Measurements from ENCODE around the gene MICU1. TPM values are rescaled to one million over a fixed set of nuclear protein-coding genes. Genes with fewer than 3 reads are reported as not detected.
"Not testable (repeated sequence)": the region's sequence is repeated elsewhere in the genome, so short reads cannot be mapped to it uniquely, and the experiment has no call there.

MICU1 gene
- total and polyA plus RNA-seq, 3 donors from 2014 or later: 34.7 to 42.7 (median 38.9) TPM

- Histone ChIP-seq H3K4me1 (no peaks in the 10 kb centered on the region), H3K9me3 (no peaks in the 10 kb centered on the region), H3K4me3 (no peak overlapping the region), H3K27me3 (no peaks in the 10 kb centered on the region), H3K27ac (no peak overlapping the region), H3K36me3 (ENCODE audit: low read depth, missing control alignments) (no peaks in the 10 kb centered on the region)
- TF ChIP-seq POLR2A (IDR thresholded peaks at IDR 0.05) (no peak), CTCF (IDR thresholded peaks at IDR 0.05) (no peak)
- intact Hi-C loops (cut with DNase I; ENCODE audit: low total_unique reads): no loop called here
- no peak for DNase-seq
- WGBS, 2 donors: 86 to 87% methylated on average over 1 of the region's 1 CpG
These were observed 236.9 kb downstream of the MICU1 start for GRCh38 chr10:72389014-72389413.

- DNase-seq: no peak
- H3K4me3 ChIP-seq: no peak overlapping the region
- H3K9me3 ChIP-seq: no peaks in the 10 kb centered on the region
- no peak for TF ChIP-seq CTCF (IDR thresholded peaks at IDR 0.05)
- no peak for TF ChIP-seq POLR2A (IDR thresholded peaks at IDR 0.05)
- intact Hi-C loops (cut with DNase I; ENCODE audit: low total_unique reads): no loop called here
- no peaks in the 10 kb centered on the region for H3K4me1 ChIP-seq
- H3K36me3 ChIP-seq (ENCODE audit: low read depth, missing control alignments): no peaks in the 10 kb centered on the region
- H3K27ac ChIP-seq: no peak overlapping the region
- 93 to 95% methylated on average over 5 of the region's 5 CpGs for WGBS, 2 donors
- no peaks in the 10 kb centered on the region for H3K27me3 ChIP-seq
These were observed 237.8 kb downstream of the MICU1 start for GRCh38 chr10:72388062-72388461.

GRCh38 chr10:72386916-72387586 is 238.8 kb downstream of the MICU1 start:
- TF ChIP-seq POLR2A (IDR thresholded peaks at IDR 0.05) (no peak), CTCF (IDR thresholded peaks at IDR 0.05) (no peak)
- no peaks in the 10 kb centered on the region for H3K4me1 ChIP-seq
- DNase-seq: no peak
- H3K4me3 ChIP-seq: no peak overlapping the region
- intact Hi-C loops (cut with DNase I; ENCODE audit: low total_unique reads): no loop called here
- no peaks in the 10 kb centered on the region for H3K9me3 ChIP-seq
- H3K36me3 ChIP-seq (ENCODE audit: low read depth, missing control alignments): no peaks in the 10 kb centered on the region
- 64 to 76% methylated on average over 3 of the region's 3 CpGs for WGBS, 2 donors
- no peaks in the 10 kb centered on the region for H3K27me3 ChIP-seq
- no peak overlapping the region for H3K27ac ChIP-seq

GRCh38 chr10:72385724-72386123 is 240.2 kb downstream of the MICU1 start:
- H3K27ac ChIP-seq: no peak overlapping the region
- H3K4me3 ChIP-seq: no peak overlapping the region
- no peaks in the 10 kb centered on the region for H3K36me3 ChIP-seq (ENCODE audit: low read depth, missing control alignments)
- no peaks in the 10 kb centered on the region for H3K9me3 ChIP-seq
- 89 to 100% methylated on average over 4 of the region's 4 CpGs for WGBS, 2 donors
- no peaks in the 10 kb centered on the region for H3K27me3 ChIP-seq
- TF ChIP-seq CTCF (IDR thresholded peaks at IDR 0.05): no peak
- no peak for TF ChIP-seq POLR2A (IDR thresholded peaks at IDR 0.05)
- H3K4me1 ChIP-seq: no peaks in the 10 kb centered on the region
- intact Hi-C loops (cut with DNase I; ENCODE audit: low total_unique reads): no loop called here
- no peak for DNase-seq

GRCh38 chr10:72384982-72385381 is 240.9 kb downstream of the MICU1 start:
- H3K27ac ChIP-seq; intact Hi-C loops (cut with DNase I; ENCODE audit: low total_unique reads); DNase-seq; H3K36me3 ChIP-seq (ENCODE audit: low read depth, missing control alignments); H3K4me1 ChIP-seq; H3K4me3 ChIP-seq; H3K27me3 ChIP-seq; H3K9me3 ChIP-seq: not testable (repeated sequence)
- 83 to 84% methylated on average over 7 of the region's 7 CpGs for WGBS, 2 donors
